AG04450 (cell line): Measurements from ENCODE around the gene CHMP5. TPM values are rescaled to one million over a fixed set of nuclear protein-coding genes. Genes with fewer than 3 reads are reported as not detected.

Experiments used
- CTCF ChIA-PET: fragments of 300-600, 350-600 bp; formaldehyde crosslinking; extraction: SDS; loops from one replicate; lab custom pipeline; 2022; ENCODE audit warnings: antibody characterized with exemption, inconsistent platforms; lab: Charles Lee
- POLR2A ChIA-PET: fragments of 350-600 bp; formaldehyde crosslinking; extraction: SDS; loops from one replicate; lab custom pipeline; 2021; ENCODE audit warnings: antibody characterized with exemption, inconsistent platforms; lab: Yijun Ruan, JAX
- DNase-seq: peaks from one replicate; pipeline ENCODE4 v3.0.0-alpha.2; 2011; ENCODE audit warnings: low read depth, low spot score
- H3K27ac ChIP-seq: one replicate; pipeline ENCODE4 v1.5.1; 2012; ENCODE audit warnings: low read depth, low read length, control low read depth
- H3K27me3 ChIP-seq: one replicate; pipeline ENCODE4 v1.6.0; 2012; ENCODE audit warnings: low read length; ENCODE audit not compliant: control insufficient read depth, insufficient read depth
- H3K4me3 ChIP-seq: 2 replicates; pipeline ENCODE4 v1.5.1; 2011; ENCODE audit warnings: mild to moderate bottlenecking, low read depth, low read length, control low read depth
- H3K9me3 ChIP-seq: 2 replicates; pipeline ENCODE4 v1.5.1; 2012; ENCODE audit warnings: low read length; ENCODE audit not compliant: control insufficient read depth, insufficient read depth
- CTCF ChIP-seq: IDR thresholded peaks from 2 replicates; pipeline ENCODE4 v1.5.1; 2011; ENCODE audit warnings: low read depth, low read length, control low read depth, inconsistent platforms
- polyA plus RNA-seq: library from polyadenylated mRNA; depleted of rRNA; stranded (reverse); fragments of >200 nt; gene quantifications from 2 replicates; pipeline ENCODE4 v1.2.3, GENCODE V29; 2011

CHMP5 gene
- polyA plus RNA-seq, 1 experiment: 144 TPM

GRCh38 chr9:33289936-33290246 lies 25.0 kb downstream of the CHMP5 start:
- CTCF ChIA-PET: interaction anchor here (0.7 to 1.0 kb wide), 4 partner anchors 9 to 220 kb away, joined by 3 to 5 read pairs (median 4); no protein-coding TSS in a partner anchor
- POLR2A ChIA-PET: interaction anchor here (0.6 to 2.1 kb wide), 16 partner anchors 11 to 430 kb away, joined by 3 to 37 read pairs (median 4); partner anchors contain the start of genes BAG1, CHMP5, DNAJA1 and NOL6

GRCh38 chr9:33290247-33291030 lies 25.6 kb downstream of the CHMP5 start, which contains the start of gene NFX1:
Gene NFX1, plus strand, starts transcription at chr9:33290516. Its CDS starts 57 bp downstream, at chr9:33290573.
- ChIA-PET POLR2A (interaction anchor here (0.6 to 2.1 kb wide), 18 partner anchors 10 to 430 kb away, joined by 3 to 37 read pairs (median 4); partner anchors contain the start of genes B4GALT1, BAG1, CHMP5 and DNAJA1), CTCF (interaction anchor here (0.7 to 1.3 kb wide), 6 partner anchors 10 to 220 kb away, joined by 3 to 5 read pairs (median 4); no protein-coding TSS in a partner anchor)
- H3K27ac ChIP-seq: peak within 1 kb of the TSS; percentile 100
- DNase-seq: peak; percentile 97
- peaks cover 4% of the 10 kb centered on the region; the same call in 1 of the 2 replicates for H3K9me3 ChIP-seq
- peak within 1 kb of the TSS; percentile 97 for H3K4me3 ChIP-seq
- TF ChIP-seq CTCF: no peak
- no peaks in the 10 kb centered on the region for H3K27me3 ChIP-seq

More at GRCh38 chr9:33289936-33290246, 25.0 kb downstream of the CHMP5 start:
- Histone ChIP-seq H3K9me3 (peaks cover 4% of the 10 kb centered on the region; the same call in 1 of the 2 replicates), H3K27me3 (no peaks in the 10 kb centered on the region), H3K4me3 (peak overlapping the region; percentile 97), H3K27ac (peak overlapping the region; percentile 100)
- DNase-seq: no peak
- TF ChIP-seq CTCF: no peak

GRCh38 chr9:33291031-33291397 lies 26.2 kb downstream of the CHMP5 start:
- Histone ChIP-seq H3K27ac (peak overlapping the region; percentile 100), H3K9me3 (peaks cover 4% of the 10 kb centered on the region; the same call in 1 of the 2 replicates), H3K4me3 (peak overlapping the region; percentile 97), H3K27me3 (no peaks in the 10 kb centered on the region)
- no peak for TF ChIP-seq CTCF
- POLR2A ChIA-PET: interaction anchor here (0.6 to 2.1 kb wide), 9 partner anchors 12 to 266 kb away, joined by 3 to 37 read pairs (median 4); partner anchors contain the start of genes B4GALT1 and DNAJA1
- CTCF ChIA-PET: interaction anchor here (0.9 to 1.3 kb wide), 2 partner anchors 162 to 175 kb away, joined by 4 to 5 read pairs; no protein-coding TSS in a partner anchor
- DNase-seq: no peak

GRCh38 chr9:33291901-33292300 lies 27.1 kb downstream of the CHMP5 start:
- no peak for TF ChIP-seq CTCF
- CTCF ChIA-PET: interaction anchor here (0.9 to 1.3 kb wide), 2 partner anchors 161 to 175 kb away, joined by 4 to 5 read pairs; no protein-coding TSS in a partner anchor
- no peak overlapping the region for H3K27ac ChIP-seq
- POLR2A ChIA-PET: no interaction called here
- H3K4me3 ChIP-seq: no peak overlapping the region
- no peaks in the 10 kb centered on the region for H3K27me3 ChIP-seq
- H3K9me3 ChIP-seq: peaks cover 4% of the 10 kb centered on the region; the same call in 1 of the 2 replicates
- DNase-seq: no peak
